PC-9 (cell line): ENCODE measurements around the gene KIF7.

Experiments used
- CTCF ChIP-seq: fragments of 200-600 bp; sonication (generic); conservative IDR thresholded peaks from 2 replicates; pipeline ENCODE4 v1.6.1; 2017; ENCODE audit warnings: mixed run types, antibody characterized with exemption, mild to moderate bottlenecking, moderate library complexity
- EZH2 ChIP-seq: fragments of 200-600 bp; sonication (generic); IDR thresholded peaks from 2 replicates; pipeline ENCODE4 v1.8.0; 2017; ENCODE audit warnings: antibody characterized with exemption, low read depth

- TF ChIP-seq CTCF (no peak), EZH2 (no peak)
These were observed 20.3 kb upstream of the KIF7 start for GRCh38 chr15:89675606-89676005.
